ENCODE results near the gene ARHGAP28.

Gene ARHGAP28

DNA sequence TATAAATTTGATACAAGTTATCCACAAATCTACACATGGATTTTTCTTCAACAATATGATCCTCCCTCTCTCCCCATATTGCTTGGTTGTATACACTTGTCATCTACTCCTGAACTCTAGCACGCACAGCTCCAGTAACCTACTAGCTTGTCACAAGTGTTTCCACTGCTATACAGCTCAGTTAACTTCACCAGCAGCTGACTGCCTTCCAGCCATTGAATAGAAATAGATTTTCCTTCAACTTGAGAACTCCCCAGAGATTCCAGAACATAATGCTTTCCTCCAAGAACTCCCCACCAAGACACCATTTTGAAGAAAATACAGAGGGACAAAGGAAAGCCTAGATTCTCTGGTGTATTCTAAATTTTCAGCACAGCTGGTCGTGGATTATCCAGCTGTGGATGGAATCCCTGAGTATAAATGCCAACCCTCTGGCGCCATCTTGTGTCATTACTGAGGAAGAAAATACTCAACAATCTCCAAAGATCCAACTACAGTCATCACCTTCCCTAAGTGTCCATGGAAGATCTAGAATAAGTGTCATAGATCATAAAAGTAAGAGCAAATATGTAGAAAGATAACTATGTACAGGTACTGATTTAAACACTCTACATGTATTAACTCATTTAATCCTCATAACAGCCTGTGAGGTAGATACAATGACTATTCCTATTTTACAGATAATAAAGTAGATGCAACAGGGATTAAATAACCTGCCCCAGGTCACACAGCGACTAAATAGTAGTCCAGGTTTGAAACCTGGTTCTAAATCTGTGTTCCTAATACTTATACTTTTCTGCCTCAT, 156.7 kb downstream of the ARHGAP28 start:
- TF ChIP-seq, protein P1, sequence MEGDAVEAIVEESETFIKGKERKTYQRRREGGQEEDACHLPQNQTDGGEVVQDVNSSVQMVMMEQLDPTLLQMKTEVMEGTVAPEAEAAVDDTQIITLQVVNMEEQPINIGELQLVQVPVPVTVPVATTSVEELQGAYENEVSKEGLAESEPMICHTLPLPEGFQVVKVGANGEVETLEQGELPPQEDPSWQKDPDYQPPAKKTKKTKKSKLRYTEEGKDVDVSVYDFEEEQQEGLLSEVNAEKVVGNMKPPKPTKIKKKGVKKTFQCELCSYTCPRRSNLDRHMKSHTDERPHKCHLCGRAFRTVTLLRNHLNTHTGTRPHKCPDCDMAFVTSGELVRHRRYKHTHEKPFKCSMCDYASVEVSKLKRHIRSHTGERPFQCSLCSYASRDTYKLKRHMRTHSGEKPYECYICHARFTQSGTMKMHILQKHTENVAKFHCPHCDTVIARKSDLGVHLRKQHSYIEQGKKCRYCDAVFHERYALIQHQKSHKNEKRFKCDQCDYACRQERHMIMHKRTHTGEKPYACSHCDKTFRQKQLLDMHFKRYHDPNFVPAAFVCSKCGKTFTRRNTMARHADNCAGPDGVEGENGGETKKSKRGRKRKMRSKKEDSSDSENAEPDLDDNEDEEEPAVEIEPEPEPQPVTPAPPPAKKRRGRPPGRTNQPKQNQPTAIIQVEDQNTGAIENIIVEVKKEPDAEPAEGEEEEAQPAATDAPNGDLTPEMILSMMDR (IDR thresholded peaks at IDR 0.05; ENCODE audit: low read depth, low read length) = peak; percentile 70

DNA sequence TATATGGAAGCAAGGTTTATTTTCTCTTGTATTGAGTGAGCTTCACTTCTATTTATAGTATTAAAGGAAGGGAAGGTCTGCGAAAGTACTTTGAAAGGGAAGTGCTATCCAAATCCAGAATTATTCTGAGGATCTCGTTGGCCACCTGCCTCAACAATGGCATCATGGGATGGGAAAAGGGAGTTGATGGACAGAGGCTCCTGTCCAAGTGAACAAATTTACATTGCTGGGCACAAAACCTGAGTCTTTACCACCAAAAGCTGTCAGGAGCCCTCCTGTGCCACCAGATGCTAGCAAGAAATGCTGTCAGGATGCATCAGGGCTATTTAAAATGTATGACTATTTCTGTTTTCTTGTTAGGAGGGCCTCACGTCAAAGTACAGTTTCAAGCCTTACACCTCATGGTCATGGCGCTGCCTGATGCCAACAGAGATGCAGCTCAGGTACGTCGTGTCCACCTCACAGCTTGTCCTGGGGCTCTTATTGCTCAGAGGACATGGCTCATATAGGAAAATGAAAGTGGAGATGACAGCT, 157.3 kb downstream of the ARHGAP28 start:
- no peak for DNase-seq (ENCODE audit: extremely low read depth, low read depth)
- TF ChIP-seq, protein P1 (IDR thresholded peaks at IDR 0.05; ENCODE audit: low read depth, low read length) = no peak

More for the DNA sequence above, 156.7 kb downstream of the ARHGAP28 start:
- DNase-seq (ENCODE audit: extremely low read depth, low read depth) = peak; percentile 16

DNA sequence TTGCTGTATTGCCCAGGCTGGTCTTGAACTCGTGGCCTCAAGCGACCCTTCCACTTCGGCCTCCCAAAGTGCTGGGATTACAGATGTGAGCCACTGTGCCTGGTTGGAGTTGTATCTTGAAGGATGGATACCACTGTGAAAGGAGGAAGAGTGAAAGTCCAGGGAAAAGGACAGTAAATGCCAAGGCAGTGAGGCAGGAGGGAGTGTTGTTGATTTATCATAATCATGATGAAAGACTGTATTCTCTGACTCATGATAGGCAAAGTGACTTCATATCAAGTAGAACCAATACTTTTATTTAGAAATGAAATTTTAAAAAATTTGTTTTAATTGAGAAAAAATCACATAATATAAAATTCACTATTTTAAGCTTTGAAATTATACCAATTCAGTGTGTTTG, 162.3 kb downstream of the ARHGAP28 start:
- DNase-seq (ENCODE audit: extremely low read depth, low read depth) = no peak
- TF ChIP-seq, protein P1 (IDR thresholded peaks at IDR 0.05; ENCODE audit: low read depth, low read length) = no peak

DNA sequence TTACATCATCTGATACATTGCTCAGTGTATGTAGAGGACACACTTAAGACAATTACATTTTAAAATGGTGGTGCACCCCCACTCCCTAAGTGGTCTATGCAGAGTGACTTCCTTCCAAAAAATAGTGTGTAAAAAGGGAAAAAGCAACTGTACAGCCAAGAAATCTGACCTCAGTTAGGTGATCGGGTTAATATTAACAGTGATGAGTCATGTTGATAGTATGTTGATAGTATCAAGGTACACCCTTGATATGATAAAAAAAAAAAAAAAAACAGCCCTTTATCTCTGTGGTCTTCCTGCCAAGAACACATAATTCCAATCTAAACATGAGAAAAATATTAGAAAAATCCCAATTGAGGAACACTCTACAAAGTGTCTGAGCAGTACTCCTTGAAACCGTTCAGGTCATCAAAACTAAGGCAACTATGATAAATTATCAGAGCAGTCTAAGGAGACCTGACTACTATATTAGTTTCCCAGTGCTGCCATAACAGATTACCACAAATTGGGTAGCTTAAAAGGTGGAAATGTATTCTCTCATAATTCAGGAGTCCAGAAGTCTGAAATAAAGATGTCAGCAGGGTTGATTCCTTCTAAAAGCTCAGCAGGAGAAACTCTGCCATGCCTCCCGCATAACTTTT, 171.9 kb downstream of the ARHGAP28 start:
- TF ChIP-seq, protein P1 (IDR thresholded peaks at IDR 0.05; ENCODE audit: low read depth, low read length) = no peak
- DNase-seq (ENCODE audit: extremely low read depth, low read depth) = no peak

DNA sequence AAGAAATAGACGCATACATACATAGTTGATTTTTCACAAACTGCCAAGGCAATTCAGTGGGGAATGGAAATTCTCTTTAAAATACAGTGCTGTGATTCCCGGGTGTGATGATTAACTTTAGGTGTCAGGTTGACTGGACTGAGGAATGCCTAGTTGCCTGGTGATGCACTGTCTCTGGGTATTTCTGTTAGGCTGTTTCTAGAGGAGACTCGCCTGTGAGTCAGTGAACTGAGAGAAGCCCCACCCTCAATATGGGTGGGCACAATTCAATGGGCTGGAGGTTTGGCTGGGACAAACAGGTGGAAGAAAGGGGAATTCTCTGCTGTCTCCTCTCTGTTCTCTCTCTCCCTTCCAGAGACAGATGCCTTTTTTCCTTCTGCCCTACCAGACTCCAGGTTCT, 187.6 kb downstream of the ARHGAP28 start:
- DNase-seq (ENCODE audit: extremely low read depth, low read depth) = no peak
- TF ChIP-seq, protein P1 (IDR thresholded peaks at IDR 0.05; ENCODE audit: low read depth, low read length) = no peak

DNA sequence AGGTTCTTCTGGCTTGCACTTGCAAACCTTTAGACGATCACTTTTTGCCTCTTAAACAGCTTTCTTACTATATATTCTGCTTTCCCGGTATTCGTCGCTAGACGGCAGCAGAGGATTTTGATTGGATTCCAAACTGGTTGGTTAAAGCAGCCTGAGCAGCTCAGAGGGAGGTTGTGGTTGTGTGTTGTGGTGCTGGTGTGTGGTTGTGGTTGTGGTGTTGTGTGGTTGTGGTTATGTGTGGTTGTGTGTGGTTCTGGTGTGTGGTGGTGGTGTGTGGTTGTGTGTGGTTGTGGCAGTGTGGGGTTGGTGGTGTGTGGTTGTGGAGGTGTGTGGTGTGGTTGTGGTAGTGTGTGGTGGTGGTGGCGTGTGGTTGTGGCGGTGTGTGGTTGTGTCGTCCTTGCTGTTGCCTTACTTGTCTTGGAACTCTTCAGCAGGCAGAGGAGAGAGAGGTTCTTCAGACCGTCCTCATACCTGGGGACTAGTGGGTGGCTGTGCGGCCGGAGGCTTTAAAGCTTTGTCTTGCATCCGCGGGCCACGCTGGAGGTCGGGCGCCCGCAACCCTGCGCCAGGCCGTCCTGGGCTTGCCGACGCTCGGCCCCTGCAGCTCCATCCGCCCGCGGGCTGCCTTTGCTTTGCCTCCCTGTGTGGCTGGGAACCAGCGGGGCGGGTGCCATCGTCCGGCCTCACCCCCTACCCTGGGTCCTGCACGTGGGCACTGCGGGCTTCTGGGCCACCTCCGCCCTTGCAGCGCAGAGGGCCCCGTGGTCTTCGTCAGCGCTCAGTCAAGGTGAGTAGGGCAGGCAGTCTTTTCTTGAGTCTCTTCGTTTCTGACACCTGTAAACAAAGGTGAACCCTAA, 190.8 kb downstream of the ARHGAP28 start:
- DNase-seq (ENCODE audit: extremely low read depth, low read depth) = peak; percentile 18
- TF ChIP-seq, protein P1 (IDR thresholded peaks at IDR 0.05; ENCODE audit: low read depth, low read length) = peak; percentile 90

Measured in AG09319 (cell line).